ENCODE measurements around the gene FBXO21. TPM values are rescaled to one million over a fixed set of nuclear protein-coding genes. Genes with fewer than 3 reads are reported as not detected.
"Not testable (repeated sequence)": the region's sequence is repeated elsewhere in the genome, so short reads cannot be mapped to it uniquely, and the experiment has no call there.

The FBXO21 gene
- total RNA-seq, 1 donor from 2014 or later, result 69.3 TPM

- Mint-ChIP-seq H3K4me3 (no peak overlapping the region), H3K27me3 (ENCODE audit: insufficient read depth, low read depth) (peaks cover 2% of the 10 kb centered on the region), H3K9me3 (no peaks in the 10 kb centered on the region), H3K27ac (no peak overlapping the region), H3K36me3 (no peaks in the 10 kb centered on the region), H3K4me1 (peaks cover 3% of the 10 kb centered on the region)
- Histone ChIP-seq H3K36me3 (no peaks in the 10 kb centered on the region), H3K27ac (no peak overlapping the region), H3K27me3 (no peaks in the 10 kb centered on the region), H4K20me1 (ENCODE audit: low read depth) (no peaks in the 10 kb centered on the region), H3K9ac (no peak overlapping the region), H3F3A (ENCODE audit: low read depth) (no peaks in the 10 kb centered on the region), H3K4me1 (no peaks in the 10 kb centered on the region), H3K4me2 (no peak overlapping the region), H3K9me3 (ENCODE audit: low read depth) (no peaks in the 10 kb centered on the region), H3K79me2 (ENCODE audit: low read depth) (no peaks in the 10 kb centered on the region), H2AFZ (replicated peaks) (peak overlapping the region; percentile 52), H3K4me3 (no peak overlapping the region)
- TF ChIP-seq, protein P1, sequence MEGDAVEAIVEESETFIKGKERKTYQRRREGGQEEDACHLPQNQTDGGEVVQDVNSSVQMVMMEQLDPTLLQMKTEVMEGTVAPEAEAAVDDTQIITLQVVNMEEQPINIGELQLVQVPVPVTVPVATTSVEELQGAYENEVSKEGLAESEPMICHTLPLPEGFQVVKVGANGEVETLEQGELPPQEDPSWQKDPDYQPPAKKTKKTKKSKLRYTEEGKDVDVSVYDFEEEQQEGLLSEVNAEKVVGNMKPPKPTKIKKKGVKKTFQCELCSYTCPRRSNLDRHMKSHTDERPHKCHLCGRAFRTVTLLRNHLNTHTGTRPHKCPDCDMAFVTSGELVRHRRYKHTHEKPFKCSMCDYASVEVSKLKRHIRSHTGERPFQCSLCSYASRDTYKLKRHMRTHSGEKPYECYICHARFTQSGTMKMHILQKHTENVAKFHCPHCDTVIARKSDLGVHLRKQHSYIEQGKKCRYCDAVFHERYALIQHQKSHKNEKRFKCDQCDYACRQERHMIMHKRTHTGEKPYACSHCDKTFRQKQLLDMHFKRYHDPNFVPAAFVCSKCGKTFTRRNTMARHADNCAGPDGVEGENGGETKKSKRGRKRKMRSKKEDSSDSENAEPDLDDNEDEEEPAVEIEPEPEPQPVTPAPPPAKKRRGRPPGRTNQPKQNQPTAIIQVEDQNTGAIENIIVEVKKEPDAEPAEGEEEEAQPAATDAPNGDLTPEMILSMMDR (IDR thresholded peaks at IDR 0.05), result peak; percentile 13
- TF ChIP-seq EZH2phosphoT487 (IDR thresholded peaks at IDR 0.05), result no peak
- DNase-seq (ENCODE audit: low spot score), result peak; percentile 26
Observed at GRCh38 chr12:117227000-117227653, 36.9 kb upstream of the FBXO21 start.

DNA sequence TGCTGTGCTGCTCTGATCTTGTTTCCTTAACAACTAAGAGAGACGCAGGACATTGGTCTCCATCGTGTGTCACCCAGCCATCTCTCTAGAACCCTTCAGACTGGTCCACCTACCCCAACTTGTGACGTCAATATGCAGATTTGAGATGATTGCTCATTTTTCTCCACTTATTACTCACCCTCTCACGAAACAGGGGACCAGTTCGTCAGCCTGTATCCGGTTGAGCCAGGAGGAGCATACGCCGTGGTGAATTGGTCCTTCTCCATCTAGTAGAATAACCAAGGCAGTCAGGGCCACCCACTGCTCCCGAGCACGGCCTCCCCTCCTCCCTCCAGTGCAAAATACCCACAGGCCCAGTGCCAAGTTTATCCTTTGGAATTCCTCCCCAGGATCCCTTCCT is 36.2 kb upstream of the FBXO21 start:
- Histone ChIP-seq H3K9ac (no peak overlapping the region), H2AFZ (replicated peaks) (no peak overlapping the region), H3K79me2 (ENCODE audit: low read depth) (no peaks in the 10 kb centered on the region), H3K36me3 (no peaks in the 10 kb centered on the region), H3K4me3 (no peak overlapping the region), H4K20me1 (ENCODE audit: low read depth) (no peaks in the 10 kb centered on the region), H3F3A (ENCODE audit: low read depth) (no peaks in the 10 kb centered on the region), H3K27me3 (no peaks in the 10 kb centered on the region), H3K4me1 (no peaks in the 10 kb centered on the region), H3K4me2 (no peak overlapping the region), H3K9me3 (ENCODE audit: low read depth) (no peaks in the 10 kb centered on the region), H3K27ac (no peak overlapping the region)
- Mint-ChIP-seq H3K27me3 (ENCODE audit: insufficient read depth, low read depth) (peaks cover 2% of the 10 kb centered on the region), H3K27ac (no peak overlapping the region), H3K4me3 (no peak overlapping the region), H3K9me3 (no peaks in the 10 kb centered on the region), H3K36me3 (no peaks in the 10 kb centered on the region), H3K4me1 (no peaks in the 10 kb centered on the region)
- DNase-seq (ENCODE audit: low spot score), result no peak
- TF ChIP-seq, protein P1 (IDR thresholded peaks at IDR 0.05), result no peak
- TF ChIP-seq EZH2 (IDR thresholded peaks at IDR 0.05), result no peak
- no peak for TF ChIP-seq EZH2phosphoT487 (IDR thresholded peaks at IDR 0.05)

DNA sequence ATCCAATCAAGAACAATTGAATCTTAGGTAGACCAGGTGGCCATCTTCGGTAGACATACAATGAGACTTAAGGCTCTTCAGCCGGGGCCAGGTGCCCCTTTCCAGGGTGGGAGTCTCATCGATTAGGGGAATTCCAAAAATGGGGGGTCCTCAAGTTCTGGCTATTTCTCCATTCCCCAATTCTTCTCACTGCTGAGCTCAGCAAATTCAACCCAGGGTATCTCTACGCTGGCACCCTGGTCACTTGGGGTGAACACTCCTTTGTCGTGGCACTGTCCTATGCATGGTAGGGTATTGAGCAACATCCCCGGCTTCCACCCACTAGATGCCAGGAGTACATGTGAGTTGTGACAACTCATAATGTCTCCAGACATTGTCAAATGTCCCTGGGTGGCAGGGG is 34.9 kb upstream of the FBXO21 start:
- Mint-ChIP-seq H3K4me1 (no peaks in the 10 kb centered on the region), H3K4me3 (no peak overlapping the region), H3K9me3 (no peaks in the 10 kb centered on the region), H3K27me3 (ENCODE audit: insufficient read depth, low read depth) (peaks cover 5% of the 10 kb centered on the region), H3K27ac (no peak overlapping the region), H3K36me3 (no peaks in the 10 kb centered on the region)
- Histone ChIP-seq H3K4me3 (no peak overlapping the region), H3K27ac (no peak overlapping the region), H4K20me1 (ENCODE audit: low read depth) (no peaks in the 10 kb centered on the region), H3K9me3 (ENCODE audit: low read depth) (no peaks in the 10 kb centered on the region), H3K4me2 (no peak overlapping the region), H3F3A (ENCODE audit: low read depth) (no peaks in the 10 kb centered on the region), H3K36me3 (no peaks in the 10 kb centered on the region), H3K79me2 (ENCODE audit: low read depth) (no peaks in the 10 kb centered on the region), H3K4me1 (no peaks in the 10 kb centered on the region), H2AFZ (replicated peaks) (no peak overlapping the region), H3K9ac (no peak overlapping the region), H3K27me3 (no peaks in the 10 kb centered on the region)
- no peak for TF ChIP-seq EZH2 (IDR thresholded peaks at IDR 0.05)
- DNase-seq (ENCODE audit: low spot score), result no peak

DNA sequence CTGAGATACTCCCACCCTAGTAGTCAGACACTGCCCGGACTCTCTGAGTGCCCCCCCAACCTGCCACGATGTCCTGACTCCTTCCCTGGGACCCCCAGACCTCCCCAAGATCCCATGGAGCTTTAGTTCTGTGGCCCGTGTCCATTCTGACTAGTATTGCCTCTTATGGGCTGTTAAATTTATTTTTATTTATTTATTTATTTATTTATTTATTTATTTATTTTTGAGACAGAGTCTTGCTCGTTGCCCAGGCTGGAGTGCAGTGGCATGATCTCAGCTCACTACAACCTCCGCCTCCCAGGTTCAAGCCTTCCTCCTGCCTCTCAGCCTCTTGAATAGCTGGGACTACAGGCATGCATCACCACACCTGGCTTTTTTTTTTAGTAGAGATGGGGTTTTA is 30.7 kb upstream of the FBXO21 start:
- H3K27ac ChIP-seq; H3K4me1 Mint-ChIP-seq; H3K36me3 ChIP-seq; H3K4me3 Mint-ChIP-seq; DNase-seq (ENCODE audit: low spot score); H3K79me2 ChIP-seq (ENCODE audit: low read depth); H3K9ac ChIP-seq; H3F3A ChIP-seq (ENCODE audit: low read depth); H2AFZ ChIP-seq (replicated peaks); H3K27me3 ChIP-seq; H3K4me1 ChIP-seq; H3K9me3 Mint-ChIP-seq; H3K36me3 Mint-ChIP-seq; H3K27ac Mint-ChIP-seq; H3K9me3 ChIP-seq (ENCODE audit: low read depth); H3K4me2 ChIP-seq; H3K4me3 ChIP-seq; H4K20me1 ChIP-seq (ENCODE audit: low read depth): not testable (repeated sequence)
- peaks cover 17% of the 10 kb centered on the region for H3K27me3 Mint-ChIP-seq (ENCODE audit: insufficient read depth, low read depth)

Data from neural progenitor cell (in vitro differentiated cells).